ENCODE data around the gene SH3RF2. TPM values are rescaled to one million over a fixed set of nuclear protein-coding genes. Genes with fewer than 3 reads are reported as not detected.

SH3RF2 gene
- total and polyA plus RNA-seq, 10 of the 15 experiments (the other 5 are each of a cell fraction or from before 2014, with no cell fraction given) = 0.15 TPM; not detected in 9

GRCh38 chr5:145946112-145946861 lies 9.9 kb downstream of the SH3RF2 start (continued):
- TF ChIP-seq, protein P1, sequence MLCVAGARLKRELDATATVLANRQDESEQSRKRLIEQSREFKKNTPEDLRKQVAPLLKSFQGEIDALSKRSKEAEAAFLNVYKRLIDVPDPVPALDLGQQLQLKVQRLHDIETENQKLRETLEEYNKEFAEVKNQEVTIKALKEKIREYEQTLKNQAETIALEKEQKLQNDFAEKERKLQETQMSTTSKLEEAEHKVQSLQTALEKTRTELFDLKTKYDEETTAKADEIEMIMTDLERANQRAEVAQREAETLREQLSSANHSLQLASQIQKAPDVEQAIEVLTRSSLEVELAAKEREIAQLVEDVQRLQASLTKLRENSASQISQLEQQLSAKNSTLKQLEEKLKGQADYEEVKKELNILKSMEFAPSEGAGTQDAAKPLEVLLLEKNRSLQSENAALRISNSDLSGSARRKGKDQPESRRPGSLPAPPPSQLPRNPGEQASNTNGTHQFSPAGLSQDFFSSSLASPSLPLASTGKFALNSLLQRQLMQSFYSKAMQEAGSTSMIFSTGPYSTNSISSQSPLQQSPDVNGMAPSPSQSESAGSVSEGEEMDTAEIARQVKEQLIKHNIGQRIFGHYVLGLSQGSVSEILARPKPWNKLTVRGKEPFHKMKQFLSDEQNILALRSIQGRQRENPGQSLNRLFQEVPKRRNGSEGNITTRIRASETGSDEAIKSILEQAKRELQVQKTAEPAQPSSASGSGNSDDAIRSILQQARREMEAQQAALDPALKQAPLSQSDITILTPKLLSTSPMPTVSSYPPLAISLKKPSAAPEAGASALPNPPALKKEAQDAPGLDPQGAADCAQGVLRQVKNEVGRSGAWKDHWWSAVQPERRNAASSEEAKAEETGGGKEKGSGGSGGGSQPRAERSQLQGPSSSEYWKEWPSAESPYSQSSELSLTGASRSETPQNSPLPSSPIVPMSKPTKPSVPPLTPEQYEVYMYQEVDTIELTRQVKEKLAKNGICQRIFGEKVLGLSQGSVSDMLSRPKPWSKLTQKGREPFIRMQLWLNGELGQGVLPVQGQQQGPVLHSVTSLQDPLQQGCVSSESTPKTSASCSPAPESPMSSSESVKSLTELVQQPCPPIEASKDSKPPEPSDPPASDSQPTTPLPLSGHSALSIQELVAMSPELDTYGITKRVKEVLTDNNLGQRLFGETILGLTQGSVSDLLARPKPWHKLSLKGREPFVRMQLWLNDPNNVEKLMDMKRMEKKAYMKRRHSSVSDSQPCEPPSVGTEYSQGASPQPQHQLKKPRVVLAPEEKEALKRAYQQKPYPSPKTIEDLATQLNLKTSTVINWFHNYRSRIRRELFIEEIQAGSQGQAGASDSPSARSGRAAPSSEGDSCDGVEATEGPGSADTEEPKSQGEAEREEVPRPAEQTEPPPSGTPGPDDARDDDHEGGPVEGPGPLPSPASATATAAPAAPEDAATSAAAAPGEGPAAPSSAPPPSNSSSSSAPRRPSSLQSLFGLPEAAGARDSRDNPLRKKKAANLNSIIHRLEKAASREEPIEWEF (IDR thresholded peaks at IDR 0.05; ENCODE audit: insufficient replicate concordance, low read depth, low read length) = no peak
- TF ChIP-seq, protein P2, sequence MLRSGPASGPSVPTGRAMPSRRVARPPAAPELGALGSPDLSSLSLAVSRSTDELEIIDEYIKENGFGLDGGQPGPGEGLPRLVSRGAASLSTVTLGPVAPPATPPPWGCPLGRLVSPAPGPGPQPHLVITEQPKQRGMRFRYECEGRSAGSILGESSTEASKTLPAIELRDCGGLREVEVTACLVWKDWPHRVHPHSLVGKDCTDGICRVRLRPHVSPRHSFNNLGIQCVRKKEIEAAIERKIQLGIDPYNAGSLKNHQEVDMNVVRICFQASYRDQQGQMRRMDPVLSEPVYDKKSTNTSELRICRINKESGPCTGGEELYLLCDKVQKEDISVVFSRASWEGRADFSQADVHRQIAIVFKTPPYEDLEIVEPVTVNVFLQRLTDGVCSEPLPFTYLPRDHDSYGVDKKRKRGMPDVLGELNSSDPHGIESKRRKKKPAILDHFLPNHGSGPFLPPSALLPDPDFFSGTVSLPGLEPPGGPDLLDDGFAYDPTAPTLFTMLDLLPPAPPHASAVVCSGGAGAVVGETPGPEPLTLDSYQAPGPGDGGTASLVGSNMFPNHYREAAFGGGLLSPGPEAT (IDR thresholded peaks at IDR 0.05; ENCODE audit: low read depth) = no peak
- TF ChIP-seq, protein P3, sequence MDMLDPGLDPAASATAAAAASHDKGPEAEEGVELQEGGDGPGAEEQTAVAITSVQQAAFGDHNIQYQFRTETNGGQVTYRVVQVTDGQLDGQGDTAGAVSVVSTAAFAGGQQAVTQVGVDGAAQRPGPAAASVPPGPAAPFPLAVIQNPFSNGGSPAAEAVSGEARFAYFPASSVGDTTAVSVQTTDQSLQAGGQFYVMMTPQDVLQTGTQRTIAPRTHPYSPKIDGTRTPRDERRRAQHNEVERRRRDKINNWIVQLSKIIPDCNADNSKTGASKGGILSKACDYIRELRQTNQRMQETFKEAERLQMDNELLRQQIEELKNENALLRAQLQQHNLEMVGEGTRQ (IDR thresholded peaks at IDR 0.05; ENCODE audit: borderline replicate concordance, low read depth, low read length) = no peak
- TF ChIP-seq FOXM1 (IDR thresholded peaks at IDR 0.05; ENCODE audit: low read depth, low read length) (peak; percentile 54; the same call in 1 of the 2 replicates), ZNF274 (IDR thresholded peaks at IDR 0.05; ENCODE audit: insufficient read depth, insufficient read length) (no peak), ZBED1 (IDR thresholded peaks at IDR 0.05; ENCODE audit: borderline replicate concordance) (peak; percentile 65; the same call in 1 of the 2 replicates), ATF7 (IDR thresholded peaks at IDR 0.05; ENCODE audit: low read depth) (peak; percentile 91), BACH1 (IDR thresholded peaks at IDR 0.05; ENCODE audit: borderline replicate concordance) (no peak), NFYA (IDR thresholded peaks at IDR 0.05; ENCODE audit: borderline replicate concordance, low read depth, low read length) (no peak), NR2C1 (IDR thresholded peaks at IDR 0.05) (no peak), ATF3 (IDR thresholded peaks at IDR 0.05; ENCODE audit: borderline replicate concordance, extremely low read depth, low read depth, low read length) (no peak), CREB1 (IDR thresholded peaks at IDR 0.05; ENCODE audit: low read depth) (peak; percentile 78), SKIL (IDR thresholded peaks at IDR 0.05; ENCODE audit: low read depth, poor library complexity, severe bottlenecking) (no peak), RAD51 (IDR thresholded peaks at IDR 0.05) (no peak), PBX3 (IDR thresholded peaks at IDR 0.05; ENCODE audit: insufficient replicate concordance, low read depth, low read length) (peak; percentile 21)
- TF ChIP-seq, protein P4, sequence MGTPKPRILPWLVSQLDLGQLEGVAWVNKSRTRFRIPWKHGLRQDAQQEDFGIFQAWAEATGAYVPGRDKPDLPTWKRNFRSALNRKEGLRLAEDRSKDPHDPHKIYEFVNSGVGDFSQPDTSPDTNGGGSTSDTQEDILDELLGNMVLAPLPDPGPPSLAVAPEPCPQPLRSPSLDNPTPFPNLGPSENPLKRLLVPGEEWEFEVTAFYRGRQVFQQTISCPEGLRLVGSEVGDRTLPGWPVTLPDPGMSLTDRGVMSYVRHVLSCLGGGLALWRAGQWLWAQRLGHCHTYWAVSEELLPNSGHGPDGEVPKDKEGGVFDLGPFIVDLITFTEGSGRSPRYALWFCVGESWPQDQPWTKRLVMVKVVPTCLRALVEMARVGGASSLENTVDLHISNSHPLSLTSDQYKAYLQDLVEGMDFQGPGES (IDR thresholded peaks at IDR 0.05) = no peak

Measured in GM12878 (cell line).